ENCODE data around the gene TRPM3. TPM values are rescaled to one million over a fixed set of nuclear protein-coding genes. Genes with fewer than 3 reads are reported as not detected.

Gene TRPM3
- total RNA-seq, 1 experiment from 2014 or later, result not detected

GRCh38 chr9:70561786-70562395, 559.5 kb downstream of the TRPM3 start:
- Mint-ChIP-seq H3K9me3 (ENCODE audit: unreplicated experiment) (no peaks in the 10 kb centered on the region), H3K4me3 (ENCODE audit: unreplicated experiment) (no peak overlapping the region), H3K4me1 (ENCODE audit: low read depth, unreplicated experiment) (no peaks in the 10 kb centered on the region), H3K36me3 (ENCODE audit: insufficient read depth, unreplicated experiment) (no peaks in the 10 kb centered on the region), H3K27me3 (ENCODE audit: insufficient read depth, unreplicated experiment) (no peaks in the 10 kb centered on the region), H3K27ac (ENCODE audit: unreplicated experiment) (no peak overlapping the region)
- intact Hi-C loops (cut with micrococcal nuclease; ENCODE audit: unreplicated experiment), result no loop called here
- ChIA-PET CTCF (no interaction called here), POLR2A (no interaction called here)
- Histone ChIP-seq H3K9me3 (no peaks in the 10 kb centered on the region), H3K36me3 (ENCODE audit: control insufficient read depth, insufficient read depth, low read length) (no peaks in the 10 kb centered on the region), H3K4me1 (no peaks in the 10 kb centered on the region), H3K27me3 (replicated peaks; ENCODE audit: control insufficient read depth, insufficient read depth, low read length) (no peaks in the 10 kb centered on the region), H3K4me3 (ENCODE audit: low read depth, low read length) (no peak overlapping the region)
- TF ChIP-seq, protein P1, sequence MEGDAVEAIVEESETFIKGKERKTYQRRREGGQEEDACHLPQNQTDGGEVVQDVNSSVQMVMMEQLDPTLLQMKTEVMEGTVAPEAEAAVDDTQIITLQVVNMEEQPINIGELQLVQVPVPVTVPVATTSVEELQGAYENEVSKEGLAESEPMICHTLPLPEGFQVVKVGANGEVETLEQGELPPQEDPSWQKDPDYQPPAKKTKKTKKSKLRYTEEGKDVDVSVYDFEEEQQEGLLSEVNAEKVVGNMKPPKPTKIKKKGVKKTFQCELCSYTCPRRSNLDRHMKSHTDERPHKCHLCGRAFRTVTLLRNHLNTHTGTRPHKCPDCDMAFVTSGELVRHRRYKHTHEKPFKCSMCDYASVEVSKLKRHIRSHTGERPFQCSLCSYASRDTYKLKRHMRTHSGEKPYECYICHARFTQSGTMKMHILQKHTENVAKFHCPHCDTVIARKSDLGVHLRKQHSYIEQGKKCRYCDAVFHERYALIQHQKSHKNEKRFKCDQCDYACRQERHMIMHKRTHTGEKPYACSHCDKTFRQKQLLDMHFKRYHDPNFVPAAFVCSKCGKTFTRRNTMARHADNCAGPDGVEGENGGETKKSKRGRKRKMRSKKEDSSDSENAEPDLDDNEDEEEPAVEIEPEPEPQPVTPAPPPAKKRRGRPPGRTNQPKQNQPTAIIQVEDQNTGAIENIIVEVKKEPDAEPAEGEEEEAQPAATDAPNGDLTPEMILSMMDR (IDR thresholded peaks at IDR 0.05; ENCODE audit: insufficient read depth in 1 of 2, low read depth in 1 of 2, low read length in 1 of 2, severe bottlenecking in 1 of 2, unreplicated experiment in 1 of 2), result no peak
- no peak for DNase-seq
- no TSS peak for BruUV-seq (replicated peaks)

DNA sequence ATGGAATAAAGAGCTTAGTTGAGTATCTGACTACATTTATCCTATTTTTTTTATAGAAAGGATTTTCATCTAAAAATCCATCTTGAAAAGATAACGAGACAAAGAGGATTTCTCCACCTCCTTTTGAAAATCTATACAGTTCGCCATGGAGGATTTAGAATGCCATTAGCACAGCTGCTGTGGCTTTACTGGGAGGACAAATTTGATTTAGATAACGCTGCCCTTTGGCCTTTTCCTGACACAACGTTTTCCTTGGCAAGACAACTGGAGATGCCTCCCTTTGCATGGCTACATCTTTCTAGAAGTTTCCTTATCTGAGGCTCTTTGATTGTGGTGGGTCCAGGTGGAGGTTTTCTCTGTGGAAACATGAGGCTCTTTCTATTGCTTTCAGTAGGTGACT, 560.3 kb downstream of the TRPM3 start:
- Mint-ChIP-seq H3K36me3 (ENCODE audit: insufficient read depth, unreplicated experiment) (no peaks in the 10 kb centered on the region), H3K4me1 (ENCODE audit: low read depth, unreplicated experiment) (no peaks in the 10 kb centered on the region), H3K4me3 (ENCODE audit: unreplicated experiment) (no peak overlapping the region), H3K27me3 (ENCODE audit: insufficient read depth, unreplicated experiment) (no peaks in the 10 kb centered on the region), H3K27ac (ENCODE audit: unreplicated experiment) (no peak overlapping the region), H3K9me3 (ENCODE audit: unreplicated experiment) (no peaks in the 10 kb centered on the region)
- H3K4me3 ChIP-seq (ENCODE audit: low read depth, low read length), result no peak overlapping the region
- TF ChIP-seq, protein P1 (IDR thresholded peaks at IDR 0.05; ENCODE audit: insufficient read depth in 1 of 2, low read depth in 1 of 2, low read length in 1 of 2, severe bottlenecking in 1 of 2, unreplicated experiment in 1 of 2), result no peak
- CTCF ChIA-PET, result no interaction called here
- no peaks in the 10 kb centered on the region for H3K4me1 ChIP-seq
- POLR2A ChIA-PET, result no interaction called here
- H3K27me3 ChIP-seq (replicated peaks; ENCODE audit: control insufficient read depth, insufficient read depth, low read length), result no peaks in the 10 kb centered on the region
- no peaks in the 10 kb centered on the region for H3K36me3 ChIP-seq (ENCODE audit: control insufficient read depth, insufficient read depth, low read length)
- intact Hi-C loops (cut with micrococcal nuclease; ENCODE audit: unreplicated experiment), result no loop called here
- no peaks in the 10 kb centered on the region for H3K9me3 ChIP-seq
- DNase-seq, result no peak
- BruUV-seq (replicated peaks), result no TSS peak

DNA sequence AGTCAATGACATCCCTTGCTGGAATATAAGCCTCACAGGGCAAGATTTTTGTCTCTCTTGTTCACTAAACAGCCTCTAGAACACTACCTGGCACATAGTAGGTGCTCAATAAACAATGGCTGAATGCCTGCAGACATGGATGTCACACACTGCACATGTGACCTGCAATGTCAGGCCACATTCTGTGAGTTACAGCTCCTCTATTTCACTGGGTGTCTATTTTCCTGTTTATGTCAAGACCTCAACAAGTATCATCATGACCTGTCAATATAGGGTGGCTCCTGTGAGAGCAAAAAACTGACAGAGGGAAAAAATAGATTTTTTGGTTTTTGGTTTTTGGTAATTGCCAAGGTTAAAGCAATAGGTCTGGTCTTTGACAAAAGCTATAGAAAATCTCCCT, 562.3 kb downstream of the TRPM3 start:
- no peak for DNase-seq
- Mint-ChIP-seq H3K27ac (ENCODE audit: unreplicated experiment) (no peak overlapping the region), H3K9me3 (ENCODE audit: unreplicated experiment) (no peaks in the 10 kb centered on the region), H3K27me3 (ENCODE audit: insufficient read depth, unreplicated experiment) (no peaks in the 10 kb centered on the region), H3K4me3 (ENCODE audit: unreplicated experiment) (no peak overlapping the region), H3K36me3 (ENCODE audit: insufficient read depth, unreplicated experiment) (no peaks in the 10 kb centered on the region), H3K4me1 (ENCODE audit: low read depth, unreplicated experiment) (no peaks in the 10 kb centered on the region)
- ChIA-PET CTCF (no interaction called here), POLR2A (no interaction called here)
- no peaks in the 10 kb centered on the region for H3K27me3 ChIP-seq (replicated peaks; ENCODE audit: control insufficient read depth, insufficient read depth, low read length)
- intact Hi-C loops (cut with micrococcal nuclease; ENCODE audit: unreplicated experiment), result no loop called here
- TF ChIP-seq, protein P1 (IDR thresholded peaks at IDR 0.05; ENCODE audit: insufficient read depth in 1 of 2, low read depth in 1 of 2, low read length in 1 of 2, severe bottlenecking in 1 of 2, unreplicated experiment in 1 of 2), result no peak
- H3K9me3 ChIP-seq, result no peaks in the 10 kb centered on the region
- no peaks in the 10 kb centered on the region for H3K36me3 ChIP-seq (ENCODE audit: control insufficient read depth, insufficient read depth, low read length)
- no peaks in the 10 kb centered on the region for H3K4me1 ChIP-seq
- no peak overlapping the region for H3K4me3 ChIP-seq (ENCODE audit: low read depth, low read length)
- BruUV-seq (replicated peaks), result no TSS peak
